HG02763 (cell line): ENCODE data around the gene TTBK2.
"Not testable (repeated sequence)": the region's sequence is repeated elsewhere in the genome, so short reads cannot be mapped to it uniquely, and the experiment has no call there.

Experiments
- ATAC-seq: cut with Tn5 transposase; IDR thresholded peaks from one replicate; pipeline ENCODE4 v1.9.1; 2021; ENCODE audit warnings: mild to moderate bottlenecking, moderate library complexity; ENCODE audit not compliant: unreplicated experiment

The TTBK2 gene

DNA sequence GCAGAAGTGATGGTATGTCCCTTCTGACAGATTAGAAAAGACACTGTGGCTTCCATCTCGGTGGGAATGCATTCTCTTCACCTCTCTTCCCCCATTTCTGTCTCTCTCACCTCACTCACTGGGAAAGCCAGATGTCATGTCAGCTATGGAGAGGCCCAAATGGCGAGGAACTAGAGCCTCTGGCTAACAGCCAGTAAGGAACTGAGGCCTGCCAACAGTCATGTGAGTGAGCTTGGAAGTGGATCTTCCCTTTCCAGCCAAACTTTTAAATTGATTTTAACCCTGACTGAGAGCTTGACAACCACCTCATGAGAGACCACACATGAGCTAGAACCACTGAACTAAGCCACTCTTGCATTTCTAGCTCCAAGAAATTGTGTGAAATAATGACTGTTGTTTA, 148.4 kb downstream of the TTBK2 start:
- no peak for ATAC-seq

DNA sequence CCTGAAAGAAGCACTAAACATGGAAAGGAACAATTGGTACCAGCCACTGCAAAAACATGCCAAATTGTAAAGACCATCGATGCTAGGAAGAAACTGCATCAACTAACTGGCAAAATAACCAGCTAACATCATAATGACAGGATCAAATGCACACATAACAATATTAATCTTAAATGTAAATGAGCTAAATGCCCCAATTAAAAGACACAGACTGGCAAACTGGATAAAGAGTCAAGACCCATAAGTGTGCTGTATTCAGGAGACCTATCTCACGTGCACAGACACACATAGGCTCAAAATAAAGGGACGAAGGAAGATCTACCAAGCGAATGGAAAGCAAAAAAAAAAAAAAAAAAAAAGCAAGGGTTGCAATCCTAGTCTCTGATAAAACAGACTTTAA, 154.5 kb downstream of the TTBK2 start:
- ATAC-seq, result not testable (repeated sequence)

GRCh38 chr15:42764154-42764731, 156.3 kb downstream of the TTBK2 start:
- ATAC-seq, result not testable (repeated sequence)

DNA sequence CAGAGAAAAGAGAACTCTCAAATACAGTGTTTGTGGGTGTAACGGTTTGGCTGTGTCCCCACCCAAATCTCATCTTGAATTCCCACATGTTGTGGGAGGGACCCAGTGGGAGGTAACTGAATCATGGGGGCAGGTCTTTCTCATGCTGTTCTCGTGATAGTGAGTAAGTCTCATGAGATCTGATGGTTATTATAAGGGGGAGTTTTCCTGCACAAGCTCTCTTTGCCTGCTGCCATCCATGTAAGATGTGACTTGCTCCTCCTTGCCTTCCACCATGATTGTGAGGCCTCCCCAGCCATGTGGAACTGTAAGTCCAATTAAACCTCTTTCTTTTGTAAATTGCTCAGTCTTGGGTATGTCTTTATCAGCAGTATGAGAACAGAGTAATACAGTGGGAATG, 158.8 kb downstream of the TTBK2 start:
- not testable (repeated sequence) for ATAC-seq

DNA sequence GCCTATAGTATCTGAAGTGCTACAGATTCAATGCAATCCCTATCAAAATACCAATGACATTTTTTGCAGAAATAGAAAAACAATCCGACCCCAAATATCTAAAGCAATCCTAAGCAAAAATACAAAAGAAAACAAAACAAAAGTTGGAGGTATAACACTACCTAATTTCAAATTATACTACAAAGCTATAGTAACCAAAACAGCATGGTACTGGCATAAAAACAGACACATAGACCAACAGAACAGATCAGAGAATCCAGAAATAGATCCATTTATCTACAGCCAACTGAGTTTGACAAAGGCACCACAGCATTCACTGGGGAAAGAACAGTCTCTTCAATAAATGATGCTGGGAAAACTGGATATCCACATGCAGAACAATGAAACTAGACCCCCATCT, 159.8 kb downstream of the TTBK2 start:
- no peak for ATAC-seq

GRCh38 chr15:42759093-42759492, 161.5 kb downstream of the TTBK2 start:
- ATAC-seq, result no peak

- no peak for ATAC-seq
Measured at GRCh38 chr15:42750306-42750705, 170.3 kb downstream of the TTBK2 start.

- ATAC-seq, result no peak
Measured at GRCh38 chr15:42749266-42749665, 171.3 kb downstream of the TTBK2 start.

DNA sequence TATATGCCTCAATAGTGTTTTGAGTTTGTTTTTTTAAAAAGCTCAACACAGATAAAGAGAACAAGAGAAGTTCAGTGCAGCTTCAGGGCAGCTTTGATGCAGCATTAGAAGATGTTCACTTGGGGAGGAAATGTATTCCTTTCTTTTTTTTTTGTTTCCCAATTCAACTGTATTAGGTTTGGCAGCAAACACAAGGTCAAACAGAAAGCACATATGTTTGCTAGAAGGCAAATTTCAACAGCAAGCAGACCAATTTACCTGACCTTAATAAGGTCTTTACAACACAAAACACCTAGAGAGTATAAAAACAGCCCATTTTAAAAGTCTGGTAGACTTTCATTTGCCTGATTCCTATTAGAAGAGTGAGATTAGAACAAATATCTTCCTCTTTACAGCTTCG, 176.4 kb downstream of the TTBK2 start:
- ATAC-seq, result no peak

- no peak for ATAC-seq
Measured at GRCh38 chr15:42742149-42742548, 178.4 kb downstream of the TTBK2 start.

GRCh38 chr15:42741710-42742109, 178.9 kb downstream of the TTBK2 start:
- ATAC-seq, result no peak

GRCh38 chr15:42737529-42738328, 182.8 kb downstream of the TTBK2 start:
- no peak for ATAC-seq

GRCh38 chr15:42736793-42737528, 183.6 kb downstream of the TTBK2 start, which contains the start of gene CDAN1:
Gene CDAN1, minus strand, starts transcription at chr15:42737128. Its CDS starts 26 bp downstream, at chr15:42737102.
- peak; percentile 78 for ATAC-seq

DNA sequence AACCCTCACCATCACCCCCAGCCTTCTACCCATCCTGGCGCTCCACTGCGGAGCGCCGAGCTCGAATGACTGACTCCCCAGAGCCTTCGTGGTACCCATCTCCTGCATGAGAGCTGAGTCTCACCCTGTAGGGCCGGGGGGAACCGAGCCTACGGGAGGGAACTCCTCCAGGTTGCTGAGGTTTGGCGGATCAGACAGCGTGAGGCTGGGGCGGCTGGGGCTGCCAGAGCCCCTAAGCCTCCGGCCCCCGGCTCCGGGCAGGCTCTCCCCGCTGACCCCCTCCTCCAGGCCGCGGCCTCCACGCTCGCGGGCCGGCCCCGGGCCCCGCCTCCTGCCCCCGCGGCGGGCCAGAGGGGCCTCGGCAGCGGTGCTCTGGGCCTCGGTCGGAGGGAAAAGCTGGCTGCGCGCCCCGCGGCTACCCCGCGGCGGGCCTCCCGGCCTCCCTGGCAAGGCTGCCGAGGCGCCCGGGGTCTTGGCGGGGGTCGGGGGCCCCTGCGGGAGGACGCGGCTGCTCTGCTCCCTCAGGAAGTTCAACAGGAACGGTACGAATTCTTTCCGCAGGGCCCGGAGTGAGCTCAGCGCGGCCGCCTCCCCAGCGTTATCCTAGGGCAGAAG, 184.3 kb downstream of the TTBK2 start:
- peak; percentile 25 for ATAC-seq

- no peak for ATAC-seq
Measured at GRCh38 chr15:42735382-42736165, 185.0 kb downstream of the TTBK2 start.

DNA sequence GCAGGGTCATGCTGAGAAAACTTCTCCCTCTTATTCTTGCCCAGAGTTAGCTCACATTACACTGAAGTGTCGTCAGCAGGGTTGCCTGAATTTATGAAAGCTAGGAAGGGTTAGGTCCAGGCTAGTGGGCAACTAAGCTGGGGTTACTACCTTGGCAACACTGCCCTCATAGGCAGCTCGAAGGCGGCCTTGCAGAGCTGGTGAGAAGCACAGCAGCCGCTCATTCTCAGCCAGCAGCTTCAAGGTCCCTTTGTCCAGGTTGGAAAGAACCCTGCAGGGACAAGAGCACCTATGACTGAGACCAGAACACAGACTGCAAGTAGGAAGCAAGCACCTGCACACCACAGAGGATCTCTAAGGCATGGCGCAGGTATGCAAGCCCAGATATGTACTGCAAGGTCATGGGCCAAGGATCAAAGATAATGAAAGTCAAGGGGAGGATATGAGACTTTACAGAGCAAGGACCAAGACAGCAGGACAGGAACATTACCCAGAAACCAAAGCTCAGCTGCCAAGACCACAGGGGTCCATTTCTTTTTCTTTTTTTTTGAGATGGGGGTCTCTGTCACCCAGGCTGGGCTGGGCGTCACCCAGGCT, 186.4 kb downstream of the TTBK2 start:
- no peak for ATAC-seq

DNA sequence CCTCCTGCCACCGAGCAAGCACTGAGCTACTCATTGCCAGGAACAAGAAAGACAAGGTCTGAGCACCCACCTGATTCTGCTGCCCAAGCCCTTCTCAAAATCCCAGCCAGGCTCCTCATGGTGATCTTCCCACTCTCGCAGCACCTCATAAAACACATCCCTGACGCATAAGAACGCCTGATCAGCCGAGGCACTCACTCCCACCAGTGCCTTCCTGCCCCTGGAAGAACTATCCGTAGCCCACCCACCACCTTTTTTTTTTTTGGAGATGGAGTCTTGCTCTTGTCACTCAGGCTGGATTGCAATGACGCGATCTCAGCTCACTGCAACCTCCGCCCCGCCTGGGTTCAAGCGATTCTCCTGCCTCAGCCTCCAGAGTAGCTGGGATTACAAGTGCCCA, 187.6 kb downstream of the TTBK2 start:
- no peak for ATAC-seq

DNA sequence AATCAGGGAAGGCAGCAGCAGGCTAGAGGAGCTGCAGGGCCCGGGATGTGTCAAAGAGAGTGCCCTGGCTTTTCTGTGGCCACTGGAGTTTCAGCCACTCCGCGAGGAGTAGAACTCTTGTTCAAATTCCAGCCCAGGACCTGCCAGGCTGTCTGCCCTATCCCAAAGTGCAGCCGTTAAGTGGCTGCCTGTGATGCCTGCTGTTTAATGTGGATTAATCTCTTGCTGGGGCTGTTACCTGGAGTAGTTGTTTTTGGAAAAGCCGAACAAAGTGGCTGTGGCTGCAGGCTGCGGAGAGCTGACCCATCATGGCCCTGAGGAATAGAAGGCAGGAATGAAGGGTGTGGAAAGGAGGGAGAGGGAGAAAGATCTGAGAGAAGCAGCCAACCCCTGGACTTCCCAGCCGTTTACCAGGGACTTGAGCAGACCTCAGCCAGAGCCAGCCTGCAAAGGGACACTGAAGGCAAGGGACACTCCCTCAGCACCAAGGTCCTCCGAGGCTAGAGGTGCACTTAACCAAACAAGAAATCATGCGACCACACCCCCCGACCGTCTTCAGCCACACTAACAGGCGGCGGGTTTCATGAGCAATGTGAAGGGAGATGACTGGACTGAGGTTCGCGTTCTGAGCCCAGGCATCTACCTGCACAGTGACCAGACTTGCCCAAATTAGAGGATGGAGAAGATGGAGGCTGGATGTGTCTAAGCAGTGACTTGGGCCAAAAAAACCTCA, 188.3 kb downstream of the TTBK2 start:
- ATAC-seq, result no peak

GRCh38 chr15:42731461-42731860, 189.1 kb downstream of the TTBK2 start:
- ATAC-seq, result no peak

DNA sequence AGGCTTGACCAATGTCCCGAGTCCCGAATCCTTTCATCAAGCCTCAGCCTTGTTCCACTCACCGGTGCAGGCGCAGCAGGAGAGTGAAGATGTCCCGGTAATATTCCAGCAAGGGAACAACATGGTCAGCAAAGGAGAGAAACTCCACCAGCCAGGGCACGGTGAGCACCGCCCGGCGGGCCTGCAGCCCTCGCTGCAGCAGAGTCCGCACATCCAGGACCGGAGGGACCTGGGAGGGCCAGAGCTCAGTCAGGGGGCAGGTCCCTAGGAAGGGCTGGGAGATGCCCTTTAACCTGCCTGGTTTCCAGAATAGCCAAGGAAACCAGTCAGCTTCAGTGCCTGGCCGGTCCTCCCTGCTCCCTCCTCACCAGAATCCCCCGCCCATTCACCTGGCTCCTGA, 190.0 kb downstream of the TTBK2 start:
- no peak for ATAC-seq
